HCT116 (cell line): ENCODE measurements around the gene HIC1. TPM values are rescaled to one million over a fixed set of nuclear protein-coding genes. Genes with fewer than 3 reads are reported as not detected.

ENCODE experiments used
- ATAC-seq: fragments of 200-7000 bp; cut with Tn5 transposase; 2 replicates; pipeline ENCODE4 v1.9.1; 2020; ENCODE audit warnings: mild to moderate bottlenecking, moderate library complexity
- BruUV-seq: library from RNA; stranded (reverse); fragments of 400-500 nt; replicated peaks from 2 replicates; lab custom pipeline; 2021; lab: Mats Ljungman, UMichigan
- CTCF ChIA-PET: fragments of 300-600 bp; sonication (Branson Sonifier 250); formaldehyde crosslinking; loops from one replicate; lab custom pipeline; 2021; ENCODE audit warnings: antibody characterized with exemption; lab: Charles Lee
- POLR2A ChIA-PET: fragments of 300-600, 350-600 bp; sonication (Branson Sonifier 250); formaldehyde crosslinking; loops from one replicate; lab custom pipeline; 2021; ENCODE audit warnings: antibody characterized with exemption; lab: Charles Lee
- RAD21 ChIA-PET, 2 experiments: fragments of 300-600 bp; sonication (Branson Sonifier 250); formaldehyde crosslinking; loops; one replicate each; lab custom pipeline; 2023; ENCODE audit warnings: low total read pairs in 2 of 2; ENCODE audit not compliant: uncharacterized antibody in 2 of 2, unreplicated experiment in 2 of 2, low non-redundant PET in 1 of 2; lab: Charles Lee
- DNase-seq: peaks from one replicate; pipeline ENCODE4 v3.0.0-alpha.2; 2010; ENCODE audit warnings: low read depth, low spot score
- H2AFZ ChIP-seq: fragments of 200-600 bp; shearing (Covaris generic), sonication (generic); 2 replicates; pipeline ENCODE4 v1.6.1; 2017; ENCODE audit warnings: low read depth, mixed run types, mixed read lengths, antibody characterized with exemption, low read length; ENCODE audit not compliant: poor library complexity, severe bottlenecking
- H3K27ac ChIP-seq: 2 replicates; pipeline ENCODE4 v1.5.1; 2012; ENCODE audit warnings: low read depth, low read length
- H3K27me3 ChIP-seq: fragments of 200-600 bp; sonication (generic); 2 replicates; pipeline ENCODE4 v1.6.1; 2016; ENCODE audit warnings: mixed run types, low read length, mixed read lengths; ENCODE audit not compliant: insufficient read depth
- H3K36me3 ChIP-seq, 2 experiments: fragments of 200-500 bp in 1 of 2; fragments of 200-600 bp in 1 of 2; sonication (Bioruptor generic) in 1 of 2; sonication (generic) in 1 of 2; 2 replicates each; pipeline versions ENCODE4 v1.5.1 to v1.6.1; 2014 to 2016; ENCODE audit warnings: low read length in 2 of 2, inconsistent platforms in 1 of 2, mixed read lengths in 1 of 2, mixed run types in 1 of 2; ENCODE audit not compliant: insufficient read depth in 2 of 2, control insufficient read depth in 1 of 2
- H3K4me1 ChIP-seq, 2 experiments: fragments of 200-600 bp in 1 of 2; sonication (generic) in 1 of 2; 2 replicates each; pipeline versions ENCODE4 v1.5.1 to v1.6.1; 2012 to 2017; ENCODE audit warnings: low read length in 2 of 2, inconsistent platforms in 1 of 2, mild to moderate bottlenecking in 1 of 2, mixed read lengths in 1 of 2, mixed run types in 1 of 2, moderate library complexity in 1 of 2; ENCODE audit not compliant: insufficient read depth in 2 of 2, control insufficient read depth in 1 of 2
- H3K4me2 ChIP-seq: fragments of 200-600 bp; sonication (generic); 2 replicates; pipeline ENCODE4 v1.6.1; 2017; ENCODE audit warnings: mixed run types, low read length, mixed read lengths
- H3K4me3 ChIP-seq, 2 experiments: fragments of 200-600 bp in 1 of 2; sonication (generic) in 1 of 2; replicated peaks in 1 of 2; 2 replicates each; pipeline ENCODE4 v1.5.1; 2011 to 2016; ENCODE audit warnings: low read length in 2 of 2, control low read depth in 1 of 2, low read depth in 1 of 2, mild to moderate bottlenecking in 1 of 2, mixed read lengths in 1 of 2, mixed run types in 1 of 2
- H3K79me2 ChIP-seq: fragments of 200-600 bp; sonication (generic); 2 replicates; pipeline ENCODE4 v1.6.1; 2017; ENCODE audit warnings: mild to moderate bottlenecking, mixed run types, low read length, moderate library complexity, mixed read lengths; ENCODE audit not compliant: insufficient read depth
- H3K9ac ChIP-seq: fragments of 200-600 bp; sonication (generic); 2 replicates; pipeline ENCODE4 v1.6.1; 2016; ENCODE audit warnings: low read length, mixed read lengths
- H3K9me2 ChIP-seq: fragments of 200-600 bp; sonication (generic), shearing (Covaris generic); 2 replicates; pipeline ENCODE4 v1.6.1; 2017; ENCODE audit warnings: mixed run types, mild to moderate bottlenecking, moderate library complexity; ENCODE audit not compliant: insufficient read depth
- H3K9me3 ChIP-seq, 2 experiments: fragments of 200-500 bp in 1 of 2; fragments of 200-600 bp in 1 of 2; sonication (Bioruptor generic) in 1 of 2; sonication (generic) in 1 of 2; 2 replicates each; pipeline ENCODE4 v1.6.1; 2014 to 2017; ENCODE audit warnings: low read length in 2 of 2, mixed read lengths in 2 of 2, inconsistent platforms in 1 of 2, low read depth in 1 of 2, mild to moderate bottlenecking in 1 of 2, mixed run types in 1 of 2, moderate library complexity in 1 of 2; ENCODE audit not compliant: control insufficient read depth in 1 of 2, insufficient read depth in 1 of 2
- H4K20me1 ChIP-seq: fragments of 200-600 bp; sonication (generic), shearing (Covaris generic); 2 replicates; pipeline ENCODE4 v1.6.1; 2017; ENCODE audit warnings: mixed run types, mild to moderate bottlenecking, moderate library complexity; ENCODE audit not compliant: insufficient read depth
- CEBPB ChIP-seq: IDR thresholded peaks from 2 replicates; pipeline ENCODE4 v1.6.1; 2012; ENCODE audit warnings: low read depth
- FOSL1 ChIP-seq: IDR thresholded peaks from 2 replicates; pipeline ENCODE4 v1.6.1; 2012; ENCODE audit warnings: low read depth
- JUND ChIP-seq: IDR thresholded peaks from 2 replicates; pipeline ENCODE4 v1.6.1; 2012
- POLR2A ChIP-seq: IDR thresholded peaks from 2 replicates; pipeline ENCODE4 v1.7.0; 2011; ENCODE audit warnings: borderline replicate concordance; ENCODE audit not compliant: insufficient read depth, insufficient read length; ENCODE audit errors: extremely low read depth
- SRF ChIP-seq: IDR thresholded peaks from 2 replicates; pipeline ENCODE4 v1.6.1; 2012; ENCODE audit warnings: low read depth
- intact Hi-C: fragments of 100-400 bp; cut with micrococcal nuclease; formaldehyde crosslinking; loops from 2 replicates; pipeline ENCODE4 v1.10.0; 2022
- total RNA-seq: library from RNA; stranded (reverse); gene quantifications from one replicate; pipeline ENCODE4 v1.2.1, GENCODE V29; 2021; ENCODE audit not compliant: unreplicated experiment
- TF ChIP-seq, protein P1 (sequence below): IDR thresholded peaks from 2 replicates; pipeline ENCODE4 v1.6.1; 2012; ENCODE audit warnings: low read depth
- TF ChIP-seq, protein P2 (sequence below), 3 experiments: fragments of 200-600 bp in 1 of 3; sonication (generic) in 1 of 3; IDR thresholded peaks in 2 of 3; conservative IDR thresholded peaks in 1 of 3; 2 replicates each; pipeline ENCODE4 v1.5.1; 2012 to 2017; ENCODE audit warnings: low read depth in 2 of 3, low read length in 2 of 3, antibody characterized with exemption in 1 of 3, borderline replicate concordance in 1 of 3, control low read depth in 1 of 3, mild to moderate bottlenecking in 1 of 3, mixed read lengths in 1 of 3, mixed run types in 1 of 3, moderate library complexity in 1 of 3; ENCODE audit not compliant: insufficient read depth in 1 of 3
- TF ChIP-seq, protein P3 (sequence below): IDR thresholded peaks from 2 replicates; pipeline ENCODE4 v1.6.1; 2012

Gene HIC1
- total RNA-seq, 1 experiment from 2014 or later, result 0.64 TPM

- H2AFZ ChIP-seq, result no peak overlapping the region
- CTCF ChIA-PET, result no interaction called here
- TF ChIP-seq CEBPB (no peak), JUND (no peak), FOSL1 (no peak), POLR2A (no peak), SRF (no peak)
- TF ChIP-seq, protein P1, sequence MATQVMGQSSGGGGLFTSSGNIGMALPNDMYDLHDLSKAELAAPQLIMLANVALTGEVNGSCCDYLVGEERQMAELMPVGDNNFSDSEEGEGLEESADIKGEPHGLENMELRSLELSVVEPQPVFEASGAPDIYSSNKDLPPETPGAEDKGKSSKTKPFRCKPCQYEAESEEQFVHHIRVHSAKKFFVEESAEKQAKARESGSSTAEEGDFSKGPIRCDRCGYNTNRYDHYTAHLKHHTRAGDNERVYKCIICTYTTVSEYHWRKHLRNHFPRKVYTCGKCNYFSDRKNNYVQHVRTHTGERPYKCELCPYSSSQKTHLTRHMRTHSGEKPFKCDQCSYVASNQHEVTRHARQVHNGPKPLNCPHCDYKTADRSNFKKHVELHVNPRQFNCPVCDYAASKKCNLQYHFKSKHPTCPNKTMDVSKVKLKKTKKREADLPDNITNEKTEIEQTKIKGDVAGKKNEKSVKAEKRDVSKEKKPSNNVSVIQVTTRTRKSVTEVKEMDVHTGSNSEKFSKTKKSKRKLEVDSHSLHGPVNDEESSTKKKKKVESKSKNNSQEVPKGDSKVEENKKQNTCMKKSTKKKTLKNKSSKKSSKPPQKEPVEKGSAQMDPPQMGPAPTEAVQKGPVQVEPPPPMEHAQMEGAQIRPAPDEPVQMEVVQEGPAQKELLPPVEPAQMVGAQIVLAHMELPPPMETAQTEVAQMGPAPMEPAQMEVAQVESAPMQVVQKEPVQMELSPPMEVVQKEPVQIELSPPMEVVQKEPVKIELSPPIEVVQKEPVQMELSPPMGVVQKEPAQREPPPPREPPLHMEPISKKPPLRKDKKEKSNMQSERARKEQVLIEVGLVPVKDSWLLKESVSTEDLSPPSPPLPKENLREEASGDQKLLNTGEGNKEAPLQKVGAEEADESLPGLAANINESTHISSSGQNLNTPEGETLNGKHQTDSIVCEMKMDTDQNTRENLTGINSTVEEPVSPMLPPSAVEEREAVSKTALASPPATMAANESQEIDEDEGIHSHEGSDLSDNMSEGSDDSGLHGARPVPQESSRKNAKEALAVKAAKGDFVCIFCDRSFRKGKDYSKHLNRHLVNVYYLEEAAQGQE, result no peak
- TF ChIP-seq, protein P2, sequence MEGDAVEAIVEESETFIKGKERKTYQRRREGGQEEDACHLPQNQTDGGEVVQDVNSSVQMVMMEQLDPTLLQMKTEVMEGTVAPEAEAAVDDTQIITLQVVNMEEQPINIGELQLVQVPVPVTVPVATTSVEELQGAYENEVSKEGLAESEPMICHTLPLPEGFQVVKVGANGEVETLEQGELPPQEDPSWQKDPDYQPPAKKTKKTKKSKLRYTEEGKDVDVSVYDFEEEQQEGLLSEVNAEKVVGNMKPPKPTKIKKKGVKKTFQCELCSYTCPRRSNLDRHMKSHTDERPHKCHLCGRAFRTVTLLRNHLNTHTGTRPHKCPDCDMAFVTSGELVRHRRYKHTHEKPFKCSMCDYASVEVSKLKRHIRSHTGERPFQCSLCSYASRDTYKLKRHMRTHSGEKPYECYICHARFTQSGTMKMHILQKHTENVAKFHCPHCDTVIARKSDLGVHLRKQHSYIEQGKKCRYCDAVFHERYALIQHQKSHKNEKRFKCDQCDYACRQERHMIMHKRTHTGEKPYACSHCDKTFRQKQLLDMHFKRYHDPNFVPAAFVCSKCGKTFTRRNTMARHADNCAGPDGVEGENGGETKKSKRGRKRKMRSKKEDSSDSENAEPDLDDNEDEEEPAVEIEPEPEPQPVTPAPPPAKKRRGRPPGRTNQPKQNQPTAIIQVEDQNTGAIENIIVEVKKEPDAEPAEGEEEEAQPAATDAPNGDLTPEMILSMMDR (IDR thresholded peaks at IDR 0.05 in 2 of 3, conservative IDR thresholded peaks at IDR 0.05 in 1 of 3; ENCODE audit: borderline replicate concordance in 1 of 3, insufficient read depth in 1 of 3, low read depth in 2 of 3, low read length in 2 of 3), result no peak
- TF ChIP-seq, protein P3, sequence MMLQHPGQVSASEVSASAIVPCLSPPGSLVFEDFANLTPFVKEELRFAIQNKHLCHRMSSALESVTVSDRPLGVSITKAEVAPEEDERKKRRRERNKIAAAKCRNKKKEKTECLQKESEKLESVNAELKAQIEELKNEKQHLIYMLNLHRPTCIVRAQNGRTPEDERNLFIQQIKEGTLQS, result no peak
- H3K27ac ChIP-seq, result no peak overlapping the region
- no peaks in the 10 kb centered on the region for H3K9me3 ChIP-seq
- H3K27me3 ChIP-seq, result no peaks in the 10 kb centered on the region
- H3K36me3 ChIP-seq, result no peaks in the 10 kb centered on the region
- H3K9ac ChIP-seq, result no peak overlapping the region
- no peaks in the 10 kb centered on the region; the same call in 1 of the 2 replicates for H4K20me1 ChIP-seq
- H3K79me2 ChIP-seq, result no peaks in the 10 kb centered on the region
- no peak overlapping the region for H3K4me3 ChIP-seq
- intact Hi-C loops, result no loop called here
- no TSS peak for BruUV-seq
- DNase-seq (no peak), ATAC-seq (no peak)
- RAD21 ChIA-PET, result no interaction called here
- no peaks in the 10 kb centered on the region for H3K9me2 ChIP-seq
- H3K4me2 ChIP-seq, result no peak overlapping the region
- peaks cover 4 to 12% of the 10 kb centered on the region in 2 experiments; a peak in 3 of 4 replicates for H3K4me1 ChIP-seq
- POLR2A ChIA-PET, result no interaction called here
Measured at GRCh38 chr17:2107506-2107905, 52.6 kb downstream of the HIC1 start.
